HG03378 (cell line): ENCODE results near the gene NRL.

Source experiments
- ATAC-seq: cut with Tn5 transposase; IDR thresholded peaks from one replicate; pipeline ENCODE4 v1.9.1; 2021; ENCODE audit warnings: mild to moderate bottlenecking, moderate library complexity; ENCODE audit not compliant: unreplicated experiment

The NRL gene

GRCh38 chr14:24100982-24101494 is 13.7 kb downstream of the NRL start:
- no peak for ATAC-seq

GRCh38 chr14:24100197-24100981 is 14.4 kb downstream of the NRL start:
- no peak for ATAC-seq

GRCh38 chr14:24098927-24099813 is 15.6 kb downstream of the NRL start:
- ATAC-seq: no peak

- ATAC-seq: no peak
These were observed 16.4 kb downstream of the NRL start for GRCh38 chr14:24098229-24098926.

DNA sequence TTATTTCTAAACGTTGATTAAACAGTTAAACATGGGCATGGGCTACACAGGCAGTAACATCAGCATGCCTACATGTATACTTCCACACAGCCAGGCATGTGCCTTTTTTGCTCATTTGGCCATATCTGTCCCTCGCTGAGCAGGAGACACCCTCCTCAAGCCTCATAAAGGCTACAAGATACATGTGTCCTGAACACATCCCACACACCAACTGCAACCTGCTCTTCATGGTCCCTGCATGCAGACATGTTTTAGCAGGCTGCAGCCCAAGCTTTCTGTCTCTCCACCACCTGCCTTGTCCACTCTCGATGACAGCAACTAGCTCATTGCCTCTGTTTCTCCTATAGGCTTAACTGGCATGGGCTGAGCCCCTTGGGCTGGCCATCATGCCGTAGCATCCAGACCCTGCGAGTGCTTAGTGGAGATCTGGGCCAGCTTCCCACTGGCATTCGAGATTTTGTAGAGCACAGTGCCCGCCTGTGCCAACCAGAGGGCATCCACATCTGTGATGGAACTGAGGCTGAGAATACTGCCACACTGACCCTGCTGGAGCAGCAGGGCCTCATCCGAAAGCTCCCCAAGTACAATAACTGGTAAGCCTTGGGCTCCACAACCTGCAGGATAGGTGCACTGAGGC is 18.1 kb downstream of the NRL start:
- no peak for ATAC-seq

DNA sequence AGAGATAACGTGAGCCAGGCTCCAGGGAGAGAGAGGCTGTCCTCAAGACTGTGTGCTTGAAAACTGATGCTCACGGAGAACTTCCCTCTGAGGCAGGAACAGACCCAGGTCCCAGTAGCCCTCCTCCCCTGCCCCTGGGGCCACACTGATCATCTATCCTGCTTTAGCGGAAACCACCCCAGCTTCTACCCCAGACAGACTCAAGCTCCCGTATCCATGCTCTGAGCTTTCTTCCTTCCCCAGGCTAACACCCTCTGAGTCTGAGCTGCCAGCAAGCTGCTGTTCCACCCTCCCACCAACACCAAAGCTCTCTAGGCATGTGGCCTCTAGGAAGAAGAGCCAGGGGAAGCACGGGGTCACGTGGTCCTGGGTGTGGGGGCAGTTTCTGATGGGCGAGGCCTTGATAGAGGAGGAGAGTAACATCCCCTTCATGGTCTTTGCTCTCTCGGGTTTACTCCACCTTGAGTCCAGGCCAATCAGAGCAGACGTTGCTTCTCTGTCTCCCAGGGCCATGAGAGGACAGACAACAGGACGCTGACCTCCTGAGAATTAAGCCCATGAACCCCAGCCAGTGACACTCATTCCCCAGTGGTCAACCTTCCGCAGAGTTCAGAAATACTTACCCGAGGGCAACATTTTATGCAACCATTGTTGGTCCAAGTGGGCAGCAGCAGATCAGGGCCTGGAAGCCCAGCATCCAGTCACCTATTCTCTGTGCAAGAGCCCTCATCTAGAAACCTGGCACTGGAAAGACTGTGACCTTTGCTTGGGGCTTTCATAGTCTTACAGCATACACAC is 19.3 kb downstream of the NRL start:
- ATAC-seq: peak; percentile 75

DNA sequence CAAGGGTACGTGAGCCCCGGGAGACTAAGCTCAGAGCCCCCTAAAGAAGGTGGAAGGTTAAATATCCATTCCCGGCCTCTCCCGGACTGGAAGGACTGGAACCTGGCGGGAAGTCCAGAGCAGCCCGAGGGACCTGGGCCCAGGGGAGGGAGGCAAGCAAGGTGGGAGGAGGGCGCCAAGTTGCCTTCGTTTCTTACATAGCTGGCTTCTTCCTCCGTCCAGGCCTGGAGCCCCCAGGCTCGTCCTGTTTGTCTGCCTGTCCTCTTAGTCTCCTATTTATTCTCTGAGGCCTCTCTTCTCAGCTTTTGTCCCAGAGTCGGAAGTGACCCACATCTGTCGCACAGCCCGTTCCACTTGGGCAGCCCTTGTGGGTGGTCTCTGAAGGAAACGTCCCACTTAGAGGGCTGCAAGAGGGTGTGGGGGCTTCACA is 19.9 kb downstream of the NRL start:
- ATAC-seq: no peak

DNA sequence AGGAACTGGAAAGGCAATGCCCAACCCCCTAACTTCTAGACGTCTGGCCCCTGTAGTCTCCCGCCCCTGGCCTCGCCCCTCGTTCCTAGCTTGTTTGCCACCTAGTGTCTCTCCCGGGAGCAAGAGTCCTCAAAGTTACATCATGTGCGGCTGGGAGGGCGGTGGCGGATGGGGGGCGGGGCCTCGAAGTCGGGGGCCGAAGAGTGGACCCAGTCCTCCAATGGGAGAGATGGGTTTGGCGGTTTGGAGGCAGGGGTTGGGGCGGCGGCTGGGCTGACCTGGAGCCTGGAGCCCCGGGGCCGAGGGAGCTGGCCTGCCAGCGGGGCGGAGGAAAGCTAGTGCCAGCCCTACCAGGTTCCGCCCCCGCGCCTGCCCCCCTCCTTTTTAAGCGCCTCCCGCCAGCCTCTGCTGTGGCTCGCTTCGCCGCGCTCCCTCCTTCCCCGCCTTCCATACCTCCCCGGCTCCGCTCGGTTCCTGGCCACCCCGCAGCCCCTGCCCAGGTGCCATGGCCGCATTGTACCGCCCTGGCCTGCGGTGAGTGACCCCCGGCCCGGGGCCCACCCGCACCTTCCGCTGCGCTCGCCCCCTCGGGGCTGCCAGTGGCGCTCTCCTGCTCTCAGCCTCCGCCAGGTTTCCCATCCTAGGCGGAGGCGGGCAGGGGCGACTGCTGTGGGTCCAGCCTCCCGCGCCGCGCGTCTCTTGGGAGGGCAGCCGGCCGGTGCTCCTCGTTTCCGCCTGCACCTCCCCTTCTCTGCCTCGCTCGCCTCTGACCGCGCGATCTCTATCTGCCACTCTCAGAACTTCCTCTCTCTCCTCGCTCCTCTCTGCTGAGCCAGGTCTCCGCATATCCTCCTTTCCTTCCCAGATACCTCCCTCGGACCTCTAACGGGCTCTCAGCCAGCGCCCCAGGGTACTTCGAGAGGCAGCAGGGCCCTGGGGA is 20.6 kb downstream of the NRL start, which contains the start of gene PCK2:
Gene PCK2 (plus strand): TSS at position 411 of the 940 bp plus-strand sequence. CDS start 95 bp downstream, at position 506.
- no peak for ATAC-seq

DNA sequence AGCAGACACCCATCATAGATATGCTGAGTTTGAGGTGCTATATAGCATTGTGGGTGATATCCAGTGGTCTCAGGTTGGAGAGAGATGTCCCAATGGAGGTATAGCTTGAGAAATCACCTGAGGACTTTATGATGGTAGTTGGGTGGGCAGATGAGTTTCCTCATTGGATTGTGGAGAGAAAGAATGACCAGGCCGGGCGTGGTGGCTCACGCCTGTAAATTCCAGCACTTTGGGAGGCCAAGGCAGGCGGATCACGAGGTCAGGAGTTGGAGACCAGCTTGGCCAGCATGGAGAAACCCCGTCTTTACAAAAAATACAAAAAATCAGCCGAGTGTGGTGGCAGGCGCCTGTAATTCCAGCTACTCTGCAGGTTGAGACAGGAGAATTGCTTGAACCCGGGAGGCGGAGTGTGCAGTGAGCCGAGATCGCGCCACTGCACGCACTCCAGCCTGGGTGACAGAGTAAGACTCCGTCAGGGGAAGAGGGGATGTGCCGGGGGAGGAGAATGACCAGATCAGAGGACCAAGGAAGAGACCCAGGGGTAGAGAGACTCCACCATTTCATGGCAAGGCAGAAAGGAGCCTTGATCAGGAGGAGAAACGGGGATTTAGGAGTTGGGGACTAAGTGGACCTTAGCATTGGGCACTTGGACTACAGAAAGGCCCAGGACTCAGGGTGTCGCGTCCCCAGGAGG is 21.4 kb downstream of the NRL start:
- no peak for ATAC-seq

GRCh38 chr14:24092505-24093206 is 22.1 kb downstream of the NRL start:
- ATAC-seq: no peak

DNA sequence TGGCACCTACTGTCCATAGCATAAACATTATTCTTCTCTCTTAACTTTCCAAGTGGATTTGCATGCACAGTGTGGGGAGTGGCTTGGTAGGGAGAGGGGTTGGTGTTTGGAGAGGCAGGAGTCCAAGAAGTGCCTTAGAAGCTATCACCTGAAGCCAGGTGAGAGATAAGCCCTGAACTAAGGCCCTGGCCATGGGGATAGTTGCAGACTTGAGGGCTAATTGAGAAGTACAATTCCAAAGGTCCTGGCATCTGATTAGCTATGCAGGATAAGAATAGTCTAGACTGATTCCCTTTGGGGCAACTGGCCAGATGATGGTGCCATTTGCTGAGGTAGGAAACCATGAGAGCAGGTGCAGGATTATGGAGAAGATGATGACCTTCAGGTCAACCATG is 22.6 kb downstream of the NRL start:
- no peak for ATAC-seq

- ATAC-seq: no peak
These were observed 24.9 kb downstream of the NRL start for GRCh38 chr14:24089890-24090289.

GRCh38 chr14:24088095-24088494 is 26.7 kb downstream of the NRL start:
- ATAC-seq: no peak

DNA sequence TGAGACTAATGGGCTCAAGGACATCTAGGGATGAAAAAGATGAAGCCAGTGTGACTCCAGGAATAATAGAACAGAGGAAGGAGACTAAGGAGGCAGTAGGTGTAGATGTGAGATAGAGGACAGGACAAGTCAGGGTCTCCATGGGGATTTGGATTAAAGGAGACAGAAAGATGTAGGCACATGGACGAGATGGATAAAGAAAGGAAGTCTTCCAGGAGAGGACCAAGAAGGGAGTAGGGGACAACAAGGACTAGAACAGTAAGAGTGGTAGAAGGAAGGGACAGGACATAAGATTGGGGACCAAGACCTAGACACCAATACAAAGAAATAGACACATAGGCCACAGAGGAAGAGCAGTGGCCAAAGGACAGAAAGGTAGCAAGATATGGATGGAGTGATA is 27.7 kb downstream of the NRL start:
- ATAC-seq: no peak

DNA sequence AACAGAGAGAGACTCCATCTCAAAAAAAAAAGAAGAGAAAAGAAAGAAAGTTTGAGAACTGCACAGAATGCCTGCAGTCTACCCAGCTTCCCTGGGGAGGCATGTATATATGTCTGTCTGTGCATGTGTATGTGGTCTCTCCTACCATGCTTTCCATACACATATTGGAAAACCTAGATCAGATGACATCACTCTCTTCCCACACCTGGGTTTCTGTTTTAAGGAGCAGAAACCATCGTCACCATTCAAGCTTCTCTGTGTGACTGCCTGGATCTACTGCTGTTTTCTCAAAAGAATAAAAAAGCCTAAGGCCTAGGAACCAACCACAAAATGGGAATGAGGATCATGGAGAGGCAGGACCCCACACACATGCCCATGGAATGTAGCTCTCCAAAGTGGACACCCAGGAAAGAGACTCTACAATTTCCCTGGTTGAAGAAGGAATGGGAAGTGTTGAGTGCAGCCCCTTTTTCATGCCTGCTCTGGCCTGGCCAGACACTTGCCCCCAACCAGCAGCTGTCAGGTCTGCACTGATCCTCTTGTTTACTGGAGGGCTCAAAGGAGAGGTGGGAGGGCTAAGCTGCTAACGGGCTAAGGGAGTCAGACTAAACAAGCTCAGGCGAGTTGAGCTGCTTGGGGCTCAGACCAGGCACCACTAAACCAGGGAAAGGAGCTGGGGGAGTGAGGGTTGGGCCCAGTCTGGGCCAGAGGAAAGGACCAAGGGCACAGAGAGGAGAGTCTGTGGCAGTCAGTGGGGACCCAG is 28.4 kb downstream of the NRL start:
- no peak for ATAC-seq

DNA sequence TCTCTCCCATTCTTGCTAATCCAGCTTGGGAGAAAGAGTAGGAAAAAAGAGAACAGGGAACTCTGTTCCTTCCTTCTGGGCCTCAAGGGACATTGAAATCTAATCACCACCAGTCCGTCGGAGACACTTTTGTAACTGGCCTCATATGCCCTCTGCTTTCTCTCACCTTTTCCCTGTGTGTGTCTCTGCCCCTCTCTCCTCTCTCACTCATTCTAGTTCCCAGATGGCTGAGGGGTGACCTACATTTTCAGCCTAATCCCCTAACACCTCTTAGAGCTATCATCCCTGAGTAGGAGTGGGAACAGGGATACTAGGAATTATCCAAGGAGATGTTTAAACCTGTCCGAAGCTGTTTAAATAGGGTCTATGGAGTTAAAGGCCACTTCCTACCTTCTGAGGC is 29.5 kb downstream of the NRL start:
- ATAC-seq: no peak

GRCh38 chr14:24084440-24084839 is 30.3 kb downstream of the NRL start:
- ATAC-seq: no peak
